Measurements from ENCODE around the gene PMS2. TPM values are rescaled to one million over a fixed set of nuclear protein-coding genes. Genes with fewer than 3 reads are reported as not detected.

PMS2 gene
- total RNA-seq: 16.6 and 17.8 TPM in 2 replicates

GRCh38 chr7:6008668-6009611 lies at the start of gene PMS2, which contains the start of gene AIMP2:
TSS of gene PMS2 (minus strand) at chr7:6009049. CDS start at chr7:6009019, 30 bp downstream.
TSS of gene AIMP2 (plus strand) at chr7:6009272. CDS start at chr7:6009364, 92 bp downstream.

GRCh38 chr7:6030988-6031387 lies 22.1 kb upstream of the PMS2 start, which contains the start of gene ANKRD61:
TSS of gene ANKRD61 (plus strand) at chr7:6031376. CDS start at chr7:6031376, 0 bp downstream.

GRCh38 chr7:5970347-5970911 lies 38.4 kb downstream of the PMS2 start, which contains the start of gene RSPH10B:
TSS of gene RSPH10B (minus strand) at chr7:5970689. CDS start at chr7:5967116, 3,573 bp downstream.

Small RNA genes within 50 kb of the gene (small RNA-seq; reads per million reads assigned to genes)
- gene RF00019 (ENCODE audit: low replicate concordance): not detected
- not detected for gene RNU6-218P (ENCODE audit: low replicate concordance)
- gene SNORA80D (ENCODE audit: low replicate concordance): 16.2 reads per million, percentile 96 among the genes with 10 or more reads in this experiment

Other genes with a start within 250 kb of the PMS2 start
- 31.1 and 43.7 TPM in 2 replicates for gene RNF216, start 227.4 kb downstream of the PMS2 start, total RNA-seq
- gene OCM, start 128.3 kb downstream of the PMS2 start, total RNA-seq: not detected in 2 replicates
- gene CCZ1, start 110.3 kb downstream of the PMS2 start, total RNA-seq: 57.3 and 72.6 TPM in 2 replicates
- under 0.01 TPM in 1 of 2 replicates, not detected in the other for gene RSPH10B, start 38.4 kb downstream of the PMS2 start, total RNA-seq
- 57.3 and 58.7 TPM in 2 replicates for gene AIMP2, start 223 bp upstream of the PMS2 start, total RNA-seq
- 0.44 TPM in 1 of 2 replicates, not detected in the other for gene ANKRD61, start 22.3 kb upstream of the PMS2 start, total RNA-seq
- 120 and 193 TPM in 2 replicates for gene EIF2AK1, start 50.1 kb upstream of the PMS2 start, total RNA-seq
- gene USP42, start 95.9 kb upstream of the PMS2 start, total RNA-seq: 8.3 and 9.3 TPM in 2 replicates

Data from placental pericyte (primary cell).